Measurements from ENCODE around the gene GET4. TPM values are rescaled to one million over a fixed set of nuclear protein-coding genes. Genes with fewer than 3 reads are reported as not detected.

Gene GET4
- total RNA-seq, 1 experiment from 2014 or later = 44.8 TPM

DNA sequence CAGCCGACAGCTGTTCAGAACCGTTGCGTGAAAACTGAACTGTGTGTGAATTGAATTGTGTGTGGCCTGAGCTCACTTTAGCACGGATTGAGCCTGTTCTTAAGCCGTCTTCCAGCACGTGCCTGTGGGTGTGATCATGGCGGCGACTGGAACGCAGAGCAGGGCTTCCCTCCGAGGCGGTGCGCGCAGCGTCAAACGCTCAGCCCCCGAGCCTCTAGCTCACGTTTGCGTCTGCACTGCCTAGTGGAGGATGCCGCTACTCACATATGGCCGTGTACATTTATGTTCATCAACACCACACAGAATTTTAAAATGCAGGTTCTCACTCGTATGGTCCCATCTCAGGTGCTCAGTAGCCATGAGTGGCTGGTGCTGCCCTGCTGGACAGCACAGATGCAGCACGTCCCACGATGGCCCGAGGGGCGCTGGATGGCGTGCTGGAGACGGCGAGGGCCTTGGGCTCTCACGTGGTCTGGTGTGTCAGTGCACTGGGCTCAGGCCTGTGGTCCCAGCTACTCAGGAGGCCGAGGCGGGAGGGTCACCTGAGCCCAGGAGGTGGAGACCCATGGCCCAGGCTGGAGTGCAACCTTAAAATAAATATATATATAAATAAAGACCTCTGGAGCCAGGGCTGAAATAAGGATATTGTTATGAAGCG, 22.1 kb upstream of the GET4 start:
- H3K9ac ChIP-seq (ENCODE audit: low read length) = no peak overlapping the region
- H3K36me3 ChIP-seq (ENCODE audit: control insufficient read depth in 1 of 2, insufficient read depth in 2 of 2, low read length in 2 of 2) = peaks cover 29 to 57% of the 10 kb centered on the region in 2 experiments
- BruUV-seq (replicated peaks) = no TSS peak

More for the DNA sequence above, 22.1 kb upstream of the GET4 start:
- H4K20me1 ChIP-seq (ENCODE audit: insufficient read depth) = no peaks in the 10 kb centered on the region
- ATAC-seq = no peak
- no peaks in the 10 kb centered on the region for H3K9me2 ChIP-seq (ENCODE audit: insufficient read depth)
- DNase-seq (ENCODE audit: low read depth, low spot score) = no peak
- H3K4me3 ChIP-seq (replicated peaks in 1 of 2; ENCODE audit: low read depth in 1 of 2, low read length in 2 of 2) = no peak overlapping the region
- ChIA-PET POLR2A (no interaction called here), CTCF (no interaction called here), RAD21 (ENCODE audit: low non-redundant PET in 1 of 2, low total read pairs in 2 of 2, uncharacterized antibody in 2 of 2, unreplicated experiment in 2 of 2) (no interaction called here)
- no peak overlapping the region for H3K27ac ChIP-seq (ENCODE audit: low read depth, low read length)
- H3K4me2 ChIP-seq (ENCODE audit: low read length) = no peak overlapping the region
- no peaks in the 10 kb centered on the region for H3K27me3 ChIP-seq (ENCODE audit: insufficient read depth, low read length)
- intact Hi-C loops (cut with micrococcal nuclease) = no loop called here
- no peak overlapping the region for H2AFZ ChIP-seq (ENCODE audit: low read depth, low read length, poor library complexity, severe bottlenecking)
- peaks cover 32% of the 10 kb centered on the region for H3K79me2 ChIP-seq (ENCODE audit: insufficient read depth, low read length)
- no peaks in the 10 kb centered on the region for H3K9me3 ChIP-seq (ENCODE audit: control insufficient read depth in 1 of 2, insufficient read depth in 1 of 2, low read depth in 1 of 2, low read length in 2 of 2)
- TF ChIP-seq, protein P1, sequence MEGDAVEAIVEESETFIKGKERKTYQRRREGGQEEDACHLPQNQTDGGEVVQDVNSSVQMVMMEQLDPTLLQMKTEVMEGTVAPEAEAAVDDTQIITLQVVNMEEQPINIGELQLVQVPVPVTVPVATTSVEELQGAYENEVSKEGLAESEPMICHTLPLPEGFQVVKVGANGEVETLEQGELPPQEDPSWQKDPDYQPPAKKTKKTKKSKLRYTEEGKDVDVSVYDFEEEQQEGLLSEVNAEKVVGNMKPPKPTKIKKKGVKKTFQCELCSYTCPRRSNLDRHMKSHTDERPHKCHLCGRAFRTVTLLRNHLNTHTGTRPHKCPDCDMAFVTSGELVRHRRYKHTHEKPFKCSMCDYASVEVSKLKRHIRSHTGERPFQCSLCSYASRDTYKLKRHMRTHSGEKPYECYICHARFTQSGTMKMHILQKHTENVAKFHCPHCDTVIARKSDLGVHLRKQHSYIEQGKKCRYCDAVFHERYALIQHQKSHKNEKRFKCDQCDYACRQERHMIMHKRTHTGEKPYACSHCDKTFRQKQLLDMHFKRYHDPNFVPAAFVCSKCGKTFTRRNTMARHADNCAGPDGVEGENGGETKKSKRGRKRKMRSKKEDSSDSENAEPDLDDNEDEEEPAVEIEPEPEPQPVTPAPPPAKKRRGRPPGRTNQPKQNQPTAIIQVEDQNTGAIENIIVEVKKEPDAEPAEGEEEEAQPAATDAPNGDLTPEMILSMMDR (IDR thresholded peaks at IDR 0.05 in 2 of 3, conservative IDR thresholded peaks at IDR 0.05 in 1 of 3; ENCODE audit: borderline replicate concordance in 1 of 3, insufficient read depth in 1 of 3, low read depth in 2 of 3, low read length in 2 of 3) = no peak
- no peak for TF ChIP-seq FOSL1 (IDR thresholded peaks at IDR 0.05; ENCODE audit: low read depth)
- no peak for TF ChIP-seq SP1 (IDR thresholded peaks at IDR 0.05; ENCODE audit: low read depth)
- no peak for TF ChIP-seq EZH2phosphoT487 (IDR thresholded peaks at IDR 0.05; ENCODE audit: borderline replicate concordance)
- no peak for TF ChIP-seq SIN3A (IDR thresholded peaks at IDR 0.05; ENCODE audit: low read depth)
- TF ChIP-seq SRF (IDR thresholded peaks at IDR 0.05; ENCODE audit: low read depth) = no peak
- TF ChIP-seq RAD21 (IDR thresholded peaks at IDR 0.05; ENCODE audit: low read depth) = no peak
- TF ChIP-seq TCF7L2 (IDR thresholded peaks at IDR 0.05; ENCODE audit: borderline replicate concordance, extremely low read depth, insufficient read depth, insufficient read length) = no peak
- TF ChIP-seq POLR2A (IDR thresholded peaks at IDR 0.05; ENCODE audit: borderline replicate concordance, extremely low read depth, insufficient read depth, insufficient read length) = no peak
- TF ChIP-seq JUND (IDR thresholded peaks at IDR 0.05) = no peak
- no peak for TF ChIP-seq ZNF274 (IDR thresholded peaks at IDR 0.05; ENCODE audit: low read depth, low read length)
- TF ChIP-seq, protein P2, sequence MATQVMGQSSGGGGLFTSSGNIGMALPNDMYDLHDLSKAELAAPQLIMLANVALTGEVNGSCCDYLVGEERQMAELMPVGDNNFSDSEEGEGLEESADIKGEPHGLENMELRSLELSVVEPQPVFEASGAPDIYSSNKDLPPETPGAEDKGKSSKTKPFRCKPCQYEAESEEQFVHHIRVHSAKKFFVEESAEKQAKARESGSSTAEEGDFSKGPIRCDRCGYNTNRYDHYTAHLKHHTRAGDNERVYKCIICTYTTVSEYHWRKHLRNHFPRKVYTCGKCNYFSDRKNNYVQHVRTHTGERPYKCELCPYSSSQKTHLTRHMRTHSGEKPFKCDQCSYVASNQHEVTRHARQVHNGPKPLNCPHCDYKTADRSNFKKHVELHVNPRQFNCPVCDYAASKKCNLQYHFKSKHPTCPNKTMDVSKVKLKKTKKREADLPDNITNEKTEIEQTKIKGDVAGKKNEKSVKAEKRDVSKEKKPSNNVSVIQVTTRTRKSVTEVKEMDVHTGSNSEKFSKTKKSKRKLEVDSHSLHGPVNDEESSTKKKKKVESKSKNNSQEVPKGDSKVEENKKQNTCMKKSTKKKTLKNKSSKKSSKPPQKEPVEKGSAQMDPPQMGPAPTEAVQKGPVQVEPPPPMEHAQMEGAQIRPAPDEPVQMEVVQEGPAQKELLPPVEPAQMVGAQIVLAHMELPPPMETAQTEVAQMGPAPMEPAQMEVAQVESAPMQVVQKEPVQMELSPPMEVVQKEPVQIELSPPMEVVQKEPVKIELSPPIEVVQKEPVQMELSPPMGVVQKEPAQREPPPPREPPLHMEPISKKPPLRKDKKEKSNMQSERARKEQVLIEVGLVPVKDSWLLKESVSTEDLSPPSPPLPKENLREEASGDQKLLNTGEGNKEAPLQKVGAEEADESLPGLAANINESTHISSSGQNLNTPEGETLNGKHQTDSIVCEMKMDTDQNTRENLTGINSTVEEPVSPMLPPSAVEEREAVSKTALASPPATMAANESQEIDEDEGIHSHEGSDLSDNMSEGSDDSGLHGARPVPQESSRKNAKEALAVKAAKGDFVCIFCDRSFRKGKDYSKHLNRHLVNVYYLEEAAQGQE (IDR thresholded peaks at IDR 0.05; ENCODE audit: low read depth) = no peak
- TF ChIP-seq YY1 (IDR thresholded peaks at IDR 0.05; ENCODE audit: extremely low read depth, insufficient replicate concordance, low read depth, low read length) = no peak
- TF ChIP-seq CBX3 (IDR thresholded peaks at IDR 0.05; ENCODE audit: low read depth) = no peak
- no peak for TF ChIP-seq CEBPB (IDR thresholded peaks at IDR 0.05; ENCODE audit: low read depth)
- no peak for TF ChIP-seq ZFX (IDR thresholded peaks at IDR 0.05)
- TF ChIP-seq, protein P3, sequence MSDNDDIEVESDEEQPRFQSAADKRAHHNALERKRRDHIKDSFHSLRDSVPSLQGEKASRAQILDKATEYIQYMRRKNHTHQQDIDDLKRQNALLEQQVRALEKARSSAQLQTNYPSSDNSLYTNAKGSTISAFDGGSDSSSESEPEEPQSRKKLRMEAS (IDR thresholded peaks at IDR 0.05) = no peak
- TF ChIP-seq, protein P4, sequence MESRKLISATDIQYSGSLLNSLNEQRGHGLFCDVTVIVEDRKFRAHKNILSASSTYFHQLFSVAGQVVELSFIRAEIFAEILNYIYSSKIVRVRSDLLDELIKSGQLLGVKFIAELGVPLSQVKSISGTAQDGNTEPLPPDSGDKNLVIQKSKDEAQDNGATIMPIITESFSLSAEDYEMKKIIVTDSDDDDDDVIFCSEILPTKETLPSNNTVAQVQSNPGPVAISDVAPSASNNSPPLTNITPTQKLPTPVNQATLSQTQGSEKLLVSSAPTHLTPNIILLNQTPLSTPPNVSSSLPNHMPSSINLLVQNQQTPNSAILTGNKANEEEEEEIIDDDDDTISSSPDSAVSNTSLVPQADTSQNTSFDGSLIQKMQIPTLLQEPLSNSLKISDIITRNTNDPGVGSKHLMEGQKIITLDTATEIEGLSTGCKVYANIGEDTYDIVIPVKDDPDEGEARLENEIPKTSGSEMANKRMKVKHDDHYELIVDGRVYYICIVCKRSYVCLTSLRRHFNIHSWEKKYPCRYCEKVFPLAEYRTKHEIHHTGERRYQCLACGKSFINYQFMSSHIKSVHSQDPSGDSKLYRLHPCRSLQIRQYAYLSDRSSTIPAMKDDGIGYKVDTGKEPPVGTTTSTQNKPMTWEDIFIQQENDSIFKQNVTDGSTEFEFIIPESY (IDR thresholded peaks at IDR 0.05; ENCODE audit: extremely low read depth, insufficient replicate concordance, low read length) = no peak
- TF ChIP-seq, protein P5, sequence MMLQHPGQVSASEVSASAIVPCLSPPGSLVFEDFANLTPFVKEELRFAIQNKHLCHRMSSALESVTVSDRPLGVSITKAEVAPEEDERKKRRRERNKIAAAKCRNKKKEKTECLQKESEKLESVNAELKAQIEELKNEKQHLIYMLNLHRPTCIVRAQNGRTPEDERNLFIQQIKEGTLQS (IDR thresholded peaks at IDR 0.05) = no peak
- TF ChIP-seq EZH2 (IDR thresholded peaks at IDR 0.05) = no peak
- H3K4me1 ChIP-seq (ENCODE audit: control insufficient read depth in 1 of 2, insufficient read depth in 2 of 2, low read length in 2 of 2) = no peaks in the 10 kb centered on the region
